K562 (cell line): ENCODE data around the gene CRX. TPM values are rescaled to one million over a fixed set of nuclear protein-coding genes. Genes with fewer than 3 reads are reported as not detected.
A peak's percentile ranks its signal among the peaks of the same experiment; 100 is the strongest.

Source experiments
- AFF4 ChIP-seq: sonication (generic); formaldehyde crosslinking; IDR thresholded peaks from 2 replicates; pipeline ENCODE4 v1.8.0; 2023; ENCODE audit warnings: mild to moderate bottlenecking, missing genetic modification reagents
- FOXJ2 ChIP-seq: fragments of 200-800 bp; sonication (Bioruptor generic); IDR thresholded peaks from 2 replicates; pipeline ENCODE4 v1.6.1; 2016; ENCODE audit warnings: missing genetic modification characterization, missing compliant biosample characterization
- GTF2E2 ChIP-seq: fragments of 200-800 bp; sonication (Bioruptor generic); IDR thresholded peaks from 2 replicates; pipeline ENCODE4 v1.6.1; 2016; ENCODE audit warnings: missing genetic modification characterization, missing compliant biosample characterization
- HDAC8 ChIP-seq: fragments of 450-650 bp; IDR thresholded peaks from 2 replicates; pipeline ENCODE4 v1.6.1; 2016; ENCODE audit warnings: mild to moderate bottlenecking, missing genetic modification characterization, moderate library complexity, missing compliant biosample characterization
- HES1 ChIP-seq: fragments of 450-650 bp; IDR thresholded peaks from 2 replicates; pipeline ENCODE4 v1.6.1; 2016; ENCODE audit warnings: low read depth, mild to moderate bottlenecking, moderate library complexity
- HINFP ChIP-seq: fragments of 450-650 bp; conservative IDR thresholded peaks from 2 replicates; pipeline ENCODE4 v1.6.1; 2016; ENCODE audit warnings: missing genetic modification characterization, low read depth, mild to moderate bottlenecking, control low read depth, missing compliant biosample characterization
- KHSRP ChIP-seq: fragments of 450-650 bp; IDR thresholded peaks from 2 replicates; pipeline ENCODE4 v1.6.1; 2017
- NCOA2 ChIP-seq, 2 experiments: fragments of 450-650 bp; IDR thresholded peaks; 2 replicates each; pipeline ENCODE4 v1.6.1; 2018; ENCODE audit warnings: mild to moderate bottlenecking in 2 of 2, moderate library complexity in 1 of 2; ENCODE audit not compliant: partially characterized antibody in 2 of 2
- PRMT5 ChIP-seq: sonication (generic); formaldehyde crosslinking; IDR thresholded peaks from 2 replicates; pipeline ENCODE4 v1.5.0; 2020; ENCODE audit warnings: missing genetic modification reagents
- RUNX1 ChIP-seq: sonication (generic); IDR thresholded peaks from 2 replicates; pipeline ENCODE4 v1.6.1; 2016; ENCODE audit warnings: antibody characterized with exemption, low read depth
- SETDB1 ChIP-seq: IDR thresholded peaks from one replicate; pipeline ENCODE4 v1.6.1; 2012; ENCODE audit warnings: low read length, control low read depth, inconsistent platforms
- TFAP4 ChIP-seq: sonication (generic); formaldehyde crosslinking; IDR thresholded peaks from 2 replicates; pipeline ENCODE4 v1.8.0; 2022; ENCODE audit warnings: missing genetic modification reagents, mild to moderate bottlenecking, moderate library complexity, borderline replicate concordance
- ZFP36 ChIP-seq: fragments of 150-350 bp; IDR thresholded peaks from 2 replicates; pipeline ENCODE4 v1.6.1; 2018; ENCODE audit warnings: low read length, low read depth; ENCODE audit not compliant: partially characterized antibody
- ZKSCAN1 ChIP-seq: fragments of 150-350 bp; IDR thresholded peaks from 2 replicates; pipeline ENCODE4 v1.6.1; 2016; ENCODE audit warnings: low read depth, low read length
- ZKSCAN8 ChIP-seq: fragments of 200-800 bp; sonication (Bioruptor generic); IDR thresholded peaks from 2 replicates; pipeline ENCODE4 v1.6.1; 2016; ENCODE audit warnings: missing genetic modification characterization, missing compliant biosample characterization
- ZNF175 ChIP-seq: fragments of 200-800 bp; sonication (Bioruptor generic); IDR thresholded peaks from 2 replicates; pipeline ENCODE4 v1.6.1; 2016; ENCODE audit warnings: low read depth, mild to moderate bottlenecking, missing genetic modification characterization, missing compliant biosample characterization
- ZNF197 ChIP-seq: fragments of 200-800 bp; sonication (Bioruptor generic); IDR thresholded peaks from 2 replicates; pipeline ENCODE4 v1.6.1; 2016; ENCODE audit warnings: low read depth, missing genetic modification characterization, missing compliant biosample characterization
- ZNF274 ChIP-seq: IDR thresholded peaks from 2 replicates; pipeline ENCODE4 v1.6.1; 2011; ENCODE audit warnings: low read depth, mild to moderate bottlenecking, low read length, moderate library complexity, borderline replicate concordance
- ZNF449 ChIP-seq: fragments of 250-450 bp; sonication (Bioruptor Pico); IDR thresholded peaks from 2 replicates; pipeline ENCODE4 v1.8.0; 2022; ENCODE audit warnings: moderate library complexity, mild to moderate bottlenecking, inconsistent platforms
- polyA plus RNA-seq, 8 experiments: library from polyadenylated mRNA; depleted of rRNA in 4 of 8; stranded (reverse) in 5 of 8; unstranded in 3 of 8; fragments of >200 nt; fragmentation: Nextera tagmentation in 2 of 8; fragmentation: Illumina TruSeq in 1 of 8; extraction: Ambion mirVana in 2 of 8; extraction: Trizol in 1 of 8; gene quantifications; 2 replicates each; pipeline versions ENCODE4 v1.2.1 to v1.2.3, GENCODE V29; 2011 to 2014; ENCODE audit warnings: inconsistent platforms in 1 of 8, missing spikeins in 1 of 8
- total RNA-seq, 7 experiments: library from RNA; depleted of rRNA in 6 of 7; stranded (reverse); fragments of >200 nt in 6 of 7; fragmentation: Illumina TruSeq in 2 of 7; extraction: Trizol in 2 of 7; gene quantifications; 2 replicates each; pipeline versions ENCODE4 v1.2.1 to v1.2.3, GENCODE V29; 2011 to 2021; ENCODE audit warnings: low replicate concordance in 1 of 7

Gene CRX
- total and polyA plus RNA-seq, 9 of the 15 experiments (the other 6 are each of a cell fraction or from before 2014, with no cell fraction given) = 0.01 TPM; not detected in 8

- TF ChIP-seq AFF4 (CRISPR knock-in tag) (peak; percentile 49; the same call in 1 of the 2 replicates), GTF2E2 (tag) (peak; percentile 65; the same call in 1 of the 2 replicates), KHSRP (peak; percentile 90), FOXJ2 (tag) (peak; percentile 93), TFAP4 (CRISPR knock-in tag) (peak; percentile 60), HDAC8 (tag) (0 out of 2 replicates have a peak, but pooled peaks have one; percentile 13), ZNF197 (CRISPR knock-in tag) (peak; percentile 97), ZNF274 (peak; percentile 85), HES1 (peak; percentile 97), RUNX1 (0 out of 2 replicates have a peak, but pooled peaks have one; percentile 42), ZFP36 (peak; percentile 53), NCOA2 (IDR thresholded peaks at IDR 0.05; ENCODE audit: partially characterized antibody in 2 of 2) (peak; percentile 68 to 82), SETDB1 (no peak), ZKSCAN8 (peak; percentile 93), ZNF175 (CRISPR knock-in tag) (peak; percentile 97), ZKSCAN1 (0 out of 2 replicates have a peak, but pooled peaks have one; percentile 41), HINFP (tag) (no peak), PRMT5 (CRISPR knock-in tag) (no peak), ZNF449 (CRISPR knock-in tag) (peak; percentile 86; the same call in 1 of the 2 replicates)
These were observed 70.4 kb downstream of the CRX start (continued) for GRCh38 chr19:47891923-47892666.
